CD1c-positive myeloid dendritic cell (primary cell): ENCODE data around the gene BCL2L2.

Experiments used
- DNase-seq: peaks from one replicate; pipeline ENCODE4 v3.0.0-alpha.2; 2016; ENCODE audit errors: extremely low spot score

Gene BCL2L2

DNA sequence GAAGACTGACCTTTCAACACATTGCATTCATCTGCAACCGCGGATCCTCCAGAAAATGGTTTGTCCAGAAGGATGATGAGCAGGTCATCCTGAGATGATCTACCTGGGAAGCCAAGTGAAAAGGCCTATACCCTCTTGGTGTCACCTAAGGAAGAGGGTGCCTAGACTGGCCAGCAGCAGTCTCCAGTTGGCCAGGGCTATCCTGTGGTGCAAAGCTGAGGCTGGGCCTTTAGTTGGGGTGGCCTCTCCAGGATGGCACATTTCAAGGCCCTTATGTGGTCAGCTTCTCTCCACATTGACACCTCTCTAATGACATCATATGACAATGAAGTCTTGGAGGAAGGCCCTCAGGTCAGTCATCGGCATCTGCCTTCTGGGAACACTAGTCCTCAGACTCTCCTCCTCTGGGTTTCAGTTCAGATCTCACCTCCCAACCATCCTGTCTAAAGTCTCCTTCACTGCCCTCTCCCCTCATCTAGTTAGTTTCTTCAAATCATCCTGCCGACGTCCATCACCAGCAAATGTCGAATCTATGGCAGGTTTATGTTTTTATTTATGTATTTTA lies 49.3 kb downstream of the BCL2L2 start:
- DNase-seq = no peak

DNA sequence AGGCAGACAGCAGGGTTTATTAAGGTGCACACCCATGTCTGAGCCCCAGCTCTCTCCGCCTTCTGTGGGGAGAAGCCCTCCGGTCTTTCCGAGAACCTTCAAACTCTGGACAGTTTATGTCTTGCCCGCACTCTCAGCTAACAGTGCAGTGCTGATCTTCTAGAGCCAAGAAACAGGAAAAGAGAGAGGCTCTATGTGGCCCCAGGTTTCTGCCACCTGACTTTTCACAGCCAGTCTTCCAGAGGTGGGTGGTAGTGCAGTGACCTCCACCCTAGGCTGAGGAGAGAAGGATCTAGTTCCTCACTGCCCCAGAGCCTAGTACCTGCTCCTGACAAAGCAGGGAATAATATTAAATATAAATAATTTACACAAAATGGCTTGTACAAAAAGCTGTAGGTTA lies 50.0 kb downstream of the BCL2L2 start:
- DNase-seq = no peak

DNA sequence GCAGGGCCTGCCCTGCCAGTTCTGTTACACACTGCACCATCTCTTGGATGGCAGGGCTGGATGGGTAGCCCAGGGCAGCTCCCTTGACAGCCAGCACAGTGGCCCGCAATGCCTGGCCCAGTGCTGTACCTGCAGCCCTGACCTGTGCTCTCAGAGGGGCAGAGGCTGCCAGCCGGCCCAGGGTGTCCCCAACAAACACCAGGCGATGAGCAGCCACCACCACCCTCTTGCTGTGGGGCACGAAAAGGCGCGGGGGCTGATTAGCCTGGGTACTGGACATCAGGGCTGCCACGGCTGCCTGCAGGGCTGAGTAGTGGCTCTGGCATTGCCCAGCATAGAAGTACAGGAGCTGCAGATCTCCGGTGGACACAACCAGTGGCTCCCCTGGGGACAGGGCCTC lies 50.6 kb downstream of the BCL2L2 start:
- DNase-seq = no peak

DNA sequence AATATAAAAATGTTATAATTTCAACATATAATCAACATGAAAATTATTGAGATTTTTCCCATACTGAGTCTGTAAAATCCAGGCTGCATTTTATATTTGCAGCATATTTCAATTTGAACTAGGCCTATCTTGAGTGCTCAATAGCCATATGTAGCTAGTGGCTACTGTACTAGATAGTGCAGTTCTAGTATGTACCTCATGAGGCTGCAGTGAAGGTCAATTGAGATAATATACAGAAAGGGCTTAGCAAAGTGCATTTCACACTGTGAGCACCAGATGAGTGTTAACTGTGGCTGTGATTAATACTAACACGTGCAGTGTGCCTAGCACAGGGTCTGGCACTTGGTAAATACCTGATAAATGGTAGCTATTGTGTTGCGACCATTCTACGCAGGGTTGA lies 51.4 kb downstream of the BCL2L2 start:
- DNase-seq = no peak

DNA sequence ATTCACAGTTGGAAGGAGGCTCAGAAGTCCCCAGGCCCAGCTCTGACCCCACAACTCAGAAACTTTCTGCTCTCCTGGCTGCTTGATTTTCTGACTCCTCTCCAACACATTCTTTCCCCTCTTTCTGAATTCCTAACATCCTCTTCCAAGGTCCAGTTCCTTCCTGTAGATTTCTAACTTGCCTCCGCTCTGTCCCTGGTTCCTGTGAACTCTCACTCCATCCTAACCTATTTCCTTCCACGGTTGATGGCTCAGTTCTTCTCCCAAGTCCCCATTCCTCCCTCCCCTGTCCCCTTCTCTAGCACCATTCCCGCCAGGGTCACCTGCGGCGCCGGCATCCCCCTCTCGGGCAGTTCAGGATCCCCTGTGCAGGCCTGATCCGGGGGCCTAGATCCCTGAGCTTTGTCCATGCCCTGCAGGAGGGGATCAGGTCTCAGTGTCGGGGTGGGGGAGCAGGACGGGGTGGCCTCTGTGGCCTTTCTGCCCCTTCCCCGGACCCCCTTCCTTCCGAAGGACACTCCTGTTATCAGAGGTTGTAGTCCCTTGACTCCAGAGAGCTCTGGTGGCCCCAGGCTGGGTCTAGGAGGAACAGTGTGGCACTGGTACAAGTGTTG lies 52.0 kb downstream of the BCL2L2 start:
- DNase-seq = no peak

DNA sequence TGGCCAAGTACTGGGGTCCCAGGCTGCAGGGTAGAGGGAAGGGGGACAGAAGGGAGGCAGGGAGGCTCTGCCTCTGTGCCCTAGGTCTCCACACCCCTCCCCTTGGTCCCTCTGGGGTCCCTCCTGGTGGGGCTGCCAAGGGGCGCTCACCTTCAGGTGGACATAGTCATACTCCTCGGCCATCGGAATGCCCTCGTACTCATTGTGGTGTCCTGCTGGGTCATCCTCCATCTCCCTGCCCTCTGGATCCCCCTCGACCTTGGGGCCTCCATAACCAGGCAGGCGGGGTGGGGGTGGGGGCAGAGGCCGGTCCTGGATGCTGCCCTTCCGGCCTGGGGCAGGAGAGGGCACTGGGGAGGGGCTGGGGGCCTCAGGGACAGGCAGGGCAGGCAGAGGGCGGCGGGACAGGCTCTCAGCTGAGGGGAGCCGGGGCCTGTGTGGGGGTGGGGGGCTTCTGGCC lies 52.6 kb downstream of the BCL2L2 start:
- DNase-seq = no peak

DNA sequence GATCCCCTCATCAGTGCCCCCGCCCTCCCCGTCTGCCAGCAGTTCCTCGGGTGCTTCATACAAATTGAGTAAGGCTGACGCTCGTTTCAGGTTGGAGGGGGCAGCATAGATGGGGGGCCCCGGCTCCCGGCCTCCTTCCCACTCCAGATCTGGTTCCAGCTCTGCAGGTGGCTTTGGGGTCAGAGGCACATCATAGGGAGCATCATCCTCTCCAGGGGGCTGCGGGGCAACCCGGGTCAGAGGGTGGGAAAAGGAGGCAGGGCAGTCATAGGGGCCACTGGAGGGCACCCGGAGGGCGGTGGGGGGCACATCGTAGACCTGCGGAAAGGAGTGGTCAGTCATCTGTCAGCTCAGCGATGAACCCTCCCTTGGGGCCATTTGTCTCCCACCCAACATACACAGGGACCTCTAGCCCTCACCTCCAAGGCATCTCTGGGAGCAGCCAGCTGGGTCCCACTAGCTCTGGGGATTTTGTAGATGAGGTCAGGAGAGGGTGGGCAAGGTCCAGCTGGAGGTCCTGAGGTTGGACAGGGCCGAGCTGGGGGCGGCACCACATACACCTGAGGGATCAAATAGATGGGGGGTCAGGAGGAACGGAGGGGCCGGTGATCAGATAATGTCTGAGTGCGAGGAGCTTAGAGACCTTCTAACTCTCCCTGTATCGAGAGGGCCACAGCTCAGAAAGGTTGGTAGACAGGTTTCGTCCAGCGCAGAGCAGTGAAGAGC lies 53.3 kb downstream of the BCL2L2 start:
- no peak for DNase-seq

DNA sequence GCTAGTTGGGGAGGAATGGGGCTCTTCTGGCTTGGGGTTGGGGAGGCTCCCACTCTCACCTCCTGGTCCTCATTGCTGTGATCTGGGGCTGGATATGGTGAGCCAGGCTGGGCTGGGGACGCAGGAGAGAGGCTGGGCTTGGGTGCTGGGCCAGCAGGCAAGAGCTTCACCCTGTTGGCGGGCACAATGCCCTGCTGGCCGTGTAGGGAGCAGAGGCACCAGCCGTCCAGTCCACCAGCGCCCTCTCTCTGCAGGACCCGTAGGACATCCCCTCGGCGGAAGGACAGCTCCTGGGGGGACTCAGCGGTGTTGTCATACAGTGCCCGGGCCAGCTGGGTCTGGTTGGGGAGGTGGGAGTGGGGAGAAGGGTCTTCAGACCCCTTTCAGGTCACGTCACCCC lies 53.9 kb downstream of the BCL2L2 start:
- no peak for DNase-seq

DNA sequence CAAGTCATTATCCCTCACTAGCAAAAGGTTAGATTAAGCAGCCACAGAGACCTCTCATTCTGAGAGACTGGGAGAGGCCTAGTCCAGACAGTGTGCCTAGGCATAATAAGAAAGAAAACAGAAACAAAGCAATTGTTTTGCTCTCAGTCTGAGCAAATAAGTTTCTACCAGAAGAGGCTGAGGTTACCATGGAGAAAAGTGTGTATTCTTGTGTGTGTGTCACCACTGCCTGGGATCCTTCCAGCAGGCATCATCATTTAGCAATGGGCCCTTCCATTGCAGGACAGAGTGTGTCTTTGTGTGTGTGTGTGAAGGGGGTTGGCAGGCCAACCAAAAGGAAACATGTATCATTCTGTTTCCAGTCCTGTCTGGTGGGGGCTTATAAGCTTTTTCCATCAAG lies 54.7 kb downstream of the BCL2L2 start:
- DNase-seq = no peak
